Measurements from ENCODE around the gene PTPRN2. TPM values are rescaled to one million over a fixed set of nuclear protein-coding genes. Genes with fewer than 3 reads are reported as not detected.

Gene PTPRN2
- total and polyA plus RNA-seq, 7 donors, result 0.47 to 0.82 (median 0.51) TPM

GRCh38 chr7:158322616-158323530 lies 264.8 kb downstream of the PTPRN2 start:
- 53 to 65% (median 63%) methylated on average over 13 of the region's 13 CpGs for WGBS, 3 donors
- Histone ChIP-seq H3K36me3 (ENCODE audit: insufficient read depth in 1 of 2, low read depth in 1 of 2) (no peaks in the 10 kb centered on the region), H3K27me3 (ENCODE audit: insufficient read depth in 3 of 3, low read length in 2 of 3) (peaks cover 0 to 3% (median 0%) of the 10 kb centered on the region in 3 donors), H3K4me1 (no peaks in the 10 kb centered on the region), H3K27ac (no peak overlapping the region), H3K9me3 (no peaks in the 10 kb centered on the region), H3K4me3 (no peak overlapping the region)
- ATAC-seq (no peak), DNase-seq (no peak)
- TF ChIP-seq CTCF (IDR thresholded peaks at IDR 0.05), result no peak
- intact Hi-C loops (cut with DNase I), result no loop called here

- ATAC-seq (no peak), DNase-seq (no peak)
- Histone ChIP-seq H3K27me3 (ENCODE audit: insufficient read depth in 3 of 3, low read length in 2 of 3) (peaks cover 0 to 10% (median 0%) of the 10 kb centered on the region in 3 donors), H3K9me3 (no peaks in the 10 kb centered on the region), H3K36me3 (ENCODE audit: insufficient read depth in 1 of 2, low read depth in 1 of 2) (no peaks in the 10 kb centered on the region), H3K4me3 (no peak overlapping the region), H3K27ac (no peak overlapping the region), H3K4me1 (no peaks in the 10 kb centered on the region)
- WGBS, 3 donors, result 78 to 79% (median 78%) methylated on average over 29 of the region's 29 CpGs
- TF ChIP-seq CTCF (IDR thresholded peaks at IDR 0.05), result no peak
- intact Hi-C loops (cut with DNase I), result no loop called here
Measured at GRCh38 chr7:158321936-158322615, 265.5 kb downstream of the PTPRN2 start.

DNA sequence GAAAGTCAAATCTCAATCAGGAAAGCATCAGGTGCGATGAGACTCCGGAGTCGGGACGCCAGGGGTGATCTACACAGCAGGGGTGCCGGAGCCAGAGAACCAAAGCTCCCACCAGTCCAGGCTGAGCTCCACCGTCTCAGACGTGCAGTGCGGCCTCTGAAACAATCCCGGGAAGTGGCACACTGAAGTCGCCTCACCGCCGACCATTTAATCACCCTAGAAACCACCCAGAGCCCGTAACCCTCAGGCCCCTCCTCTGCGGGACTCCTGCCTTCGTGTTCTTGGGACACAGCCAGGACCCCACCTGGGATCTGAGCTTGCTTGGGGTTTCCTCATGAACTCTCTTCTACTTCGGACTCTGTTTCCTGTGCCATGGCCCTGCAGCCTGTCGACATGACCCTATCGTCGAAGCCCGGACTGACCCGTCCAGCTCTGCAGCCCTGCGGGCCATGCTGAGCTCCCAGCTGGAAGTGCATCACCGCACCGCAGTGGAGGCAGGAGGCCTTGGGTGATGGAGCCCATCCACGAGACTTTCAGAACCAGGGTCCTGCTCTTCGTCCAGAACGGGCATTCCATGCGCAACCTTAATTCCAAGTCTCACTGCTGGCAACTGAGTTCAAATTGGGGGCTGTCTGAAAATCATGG lies 266.4 kb downstream of the PTPRN2 start:
- no peak for ATAC-seq
- no peak overlapping the region for H3K27ac ChIP-seq
- TF ChIP-seq CTCF (IDR thresholded peaks at IDR 0.05), result no peak
- DNase-seq, result no peak
- intact Hi-C loops (cut with DNase I), result no loop called here
- no peak overlapping the region for H3K4me3 ChIP-seq
- H3K27me3 ChIP-seq (ENCODE audit: insufficient read depth in 3 of 3, low read length in 2 of 3), result peaks cover 0 to 12% (median 0%) of the 10 kb centered on the region in 3 donors
- H3K9me3 ChIP-seq, result no peaks in the 10 kb centered on the region
- no peaks in the 10 kb centered on the region for H3K4me1 ChIP-seq
- 80 to 87% (median 85%) methylated on average over 28 of the region's 28 CpGs for WGBS, 3 donors
- no peaks in the 10 kb centered on the region for H3K36me3 ChIP-seq (ENCODE audit: insufficient read depth in 1 of 2, low read depth in 1 of 2)

- intact Hi-C loops (cut with DNase I), result no loop called here
- H3K9me3 ChIP-seq, result no peaks in the 10 kb centered on the region
- H3K4me3 ChIP-seq, result no peak overlapping the region
- H3K27me3 ChIP-seq (ENCODE audit: insufficient read depth in 3 of 3, low read length in 2 of 3), result peaks cover 0 to 12% (median 0%) of the 10 kb centered on the region in 3 donors
- WGBS, 3 donors, result 84 to 86% (median 84%) methylated on average over 27 of the region's 27 CpGs
- H3K27ac ChIP-seq, result no peak overlapping the region
- no peaks in the 10 kb centered on the region for H3K4me1 ChIP-seq
- DNase-seq (no peak), ATAC-seq (no peak)
- no peaks in the 10 kb centered on the region for H3K36me3 ChIP-seq (ENCODE audit: insufficient read depth in 1 of 2, low read depth in 1 of 2)
- TF ChIP-seq CTCF (IDR thresholded peaks at IDR 0.05), result no peak
Measured at GRCh38 chr7:158320328-158320727, 267.3 kb downstream of the PTPRN2 start.

All from psoas muscle (tissue), 8 donors.